HFF-Myc (cell line): ENCODE data around the gene CNNM4.

ENCODE experiments used
- DNase-seq: peaks from one replicate; pipeline ENCODE4 v3.0.0-alpha.2; 2011; ENCODE audit warnings: low read depth; ENCODE audit errors: extremely low read depth
- H3K4me3 ChIP-seq: replicated peaks from 2 replicates; pipeline ENCODE4 v1.5.1; 2011; ENCODE audit warnings: low read depth, mild to moderate bottlenecking, control low read depth, low read length
- TF ChIP-seq, protein P1 (sequence below): IDR thresholded peaks from 2 replicates; pipeline ENCODE4 v1.5.1; 2012; ENCODE audit warnings: mild to moderate bottlenecking, low read depth, low read length, control low read depth; ENCODE audit errors: missing control alignments

CNNM4 gene

DNA sequence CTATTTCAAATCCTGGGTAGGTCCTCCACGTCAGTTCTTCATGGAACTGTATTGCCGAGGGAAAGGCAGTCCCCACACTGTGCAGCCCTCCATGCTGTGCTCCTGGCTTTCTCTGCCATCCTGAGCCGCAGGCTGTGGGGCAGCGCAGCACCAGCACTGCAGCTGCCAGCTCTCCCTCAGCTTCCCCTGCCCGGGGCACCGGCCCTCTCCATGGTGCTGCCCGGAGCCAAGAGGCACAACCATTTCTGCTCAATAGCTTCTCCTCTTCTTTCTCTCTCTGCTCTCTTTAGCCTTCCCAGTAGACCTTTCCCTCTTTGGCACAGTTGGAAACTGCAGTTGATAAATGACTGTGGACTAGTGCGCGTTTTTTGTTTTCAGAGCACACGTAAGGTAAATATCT lies 71.0 kb downstream of the CNNM4 start:
- H3K4me3 ChIP-seq, result no peak overlapping the region
- no peak for DNase-seq
- TF ChIP-seq, protein P1, sequence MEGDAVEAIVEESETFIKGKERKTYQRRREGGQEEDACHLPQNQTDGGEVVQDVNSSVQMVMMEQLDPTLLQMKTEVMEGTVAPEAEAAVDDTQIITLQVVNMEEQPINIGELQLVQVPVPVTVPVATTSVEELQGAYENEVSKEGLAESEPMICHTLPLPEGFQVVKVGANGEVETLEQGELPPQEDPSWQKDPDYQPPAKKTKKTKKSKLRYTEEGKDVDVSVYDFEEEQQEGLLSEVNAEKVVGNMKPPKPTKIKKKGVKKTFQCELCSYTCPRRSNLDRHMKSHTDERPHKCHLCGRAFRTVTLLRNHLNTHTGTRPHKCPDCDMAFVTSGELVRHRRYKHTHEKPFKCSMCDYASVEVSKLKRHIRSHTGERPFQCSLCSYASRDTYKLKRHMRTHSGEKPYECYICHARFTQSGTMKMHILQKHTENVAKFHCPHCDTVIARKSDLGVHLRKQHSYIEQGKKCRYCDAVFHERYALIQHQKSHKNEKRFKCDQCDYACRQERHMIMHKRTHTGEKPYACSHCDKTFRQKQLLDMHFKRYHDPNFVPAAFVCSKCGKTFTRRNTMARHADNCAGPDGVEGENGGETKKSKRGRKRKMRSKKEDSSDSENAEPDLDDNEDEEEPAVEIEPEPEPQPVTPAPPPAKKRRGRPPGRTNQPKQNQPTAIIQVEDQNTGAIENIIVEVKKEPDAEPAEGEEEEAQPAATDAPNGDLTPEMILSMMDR, result no peak

DNA sequence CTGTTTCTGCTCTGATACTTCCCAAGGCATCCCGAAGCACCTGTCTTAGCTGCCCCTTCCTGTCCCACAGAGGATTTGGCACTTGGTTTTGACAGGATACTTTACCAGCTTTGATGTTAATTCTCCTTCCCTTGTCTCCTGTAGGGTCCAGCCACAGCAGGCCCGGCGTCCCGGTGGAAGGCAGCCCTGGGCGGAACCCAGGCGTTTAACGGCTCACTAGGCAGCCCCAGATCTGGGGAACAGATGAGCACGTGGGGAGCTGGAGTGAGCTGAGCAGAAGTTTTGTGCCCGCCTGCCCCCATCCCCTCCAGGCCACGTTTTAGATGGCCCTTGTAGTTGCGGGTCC lies 71.7 kb downstream of the CNNM4 start:
- DNase-seq, result no peak
- TF ChIP-seq, protein P1, result no peak
- no peak overlapping the region for H3K4me3 ChIP-seq

- DNase-seq, result no peak
- no peak overlapping the region for H3K4me3 ChIP-seq
- TF ChIP-seq, protein P1, result no peak
Observed at GRCh38 chr2:96832754-96833507, 72.2 kb downstream of the CNNM4 start.

GRCh38 chr2:96835830-96836229 lies 75.1 kb downstream of the CNNM4 start:
- no peak for DNase-seq
- no peak overlapping the region for H3K4me3 ChIP-seq
- TF ChIP-seq, protein P1, result no peak

DNA sequence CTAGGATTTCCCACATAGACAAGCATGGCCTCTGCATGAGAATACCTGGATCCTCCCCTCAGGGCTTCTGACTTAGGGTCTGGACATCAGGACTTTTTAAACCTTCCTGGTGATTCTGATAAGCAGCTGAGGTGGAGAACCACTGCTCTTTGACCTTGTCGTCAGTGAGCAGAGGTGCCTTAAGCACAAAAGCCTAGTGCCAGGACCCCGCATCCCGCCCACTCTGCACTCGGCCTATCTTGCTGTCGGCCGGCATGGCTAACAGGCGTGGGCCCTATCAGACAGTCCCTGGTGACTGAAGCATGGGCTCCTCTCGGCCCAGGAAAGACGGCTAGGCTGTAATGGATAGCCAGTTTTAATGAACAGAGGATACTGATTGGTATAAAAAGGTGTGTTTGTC lies 76.9 kb downstream of the CNNM4 start:
- DNase-seq, result no peak
- H3K4me3 ChIP-seq, result no peak overlapping the region
- TF ChIP-seq, protein P1, result no peak

GRCh38 chr2:96838345-96839292 lies 77.9 kb downstream of the CNNM4 start:
- no peak overlapping the region for H3K4me3 ChIP-seq
- no peak for DNase-seq
- TF ChIP-seq, protein P1, result no peak
